Spleen (tissue), 13 donors: Measurements from ENCODE around the gene OR4F29. TPM values are rescaled to one million over a fixed set of nuclear protein-coding genes. Genes with fewer than 3 reads are reported as not detected.
"Not testable (repeated sequence)": the region's sequence is repeated elsewhere in the genome, so short reads cannot be mapped to it uniquely, and the experiment has no call there.

Experiments
- DNase-seq: peaks from one replicate; pipeline ENCODE4 v3.0.0-alpha.2; 2020
- H3K27ac ChIP-seq, 8 donors: fragments of 200-600 bp; sonication (generic) in 7 of 8; 1 replicate in 4 of 8; 2 replicates in 4 of 8; pipeline versions ENCODE4 v1.5.0 to v1.8.0; 2016 to 2021; ENCODE audit warnings: inconsistent platforms in 4 of 8, mild to moderate bottlenecking in 4 of 8, moderate library complexity in 1 of 8
- H3K27me3 ChIP-seq, 7 donors: fragments of 200-600 bp; sonication (generic) in 6 of 7; replicated peaks in 1 of 7; 1 replicate in 4 of 7; 2 replicates in 3 of 7; pipeline versions ENCODE4 v1.5.0 to v1.8.0; 2016 to 2021; ENCODE audit warnings: inconsistent platforms in 3 of 7, mild to moderate bottlenecking in 1 of 7
- H3K36me3 ChIP-seq, 6 donors: fragments of 200-600 bp; sonication (generic) in 5 of 6; 1 replicate in 4 of 6; 2 replicates in 2 of 6; pipeline versions ENCODE4 v1.5.0 to v1.8.0; 2016 to 2021; ENCODE audit warnings: inconsistent platforms in 2 of 6
- H3K4me1 ChIP-seq, 6 donors: fragments of 200-600 bp; sonication (generic) in 5 of 6; 1 replicate in 3 of 6; 2 replicates in 3 of 6; pipeline versions ENCODE4 v1.5.0 to v1.8.0; 2016 to 2021; ENCODE audit warnings: inconsistent platforms in 3 of 6
- H3K4me3 ChIP-seq, 8 donors: fragments of 200-600 bp; sonication (generic) in 7 of 8; 1 replicate in 4 of 8; 2 replicates in 4 of 8; pipeline versions ENCODE4 v1.5.0 to v1.8.0; 2016 to 2021; ENCODE audit warnings: inconsistent platforms in 4 of 8, mild to moderate bottlenecking in 4 of 8, moderate library complexity in 2 of 8
- H3K9me3 ChIP-seq, 8 donors: fragments of 200-600 bp; sonication (generic) in 7 of 8; 1 replicate in 4 of 8; 2 replicates in 4 of 8; pipeline versions ENCODE4 v1.5.0 to v1.8.0; 2016 to 2021; ENCODE audit warnings: inconsistent platforms in 4 of 8
- intact Hi-C: fragments of 100-400 bp; cut with DNase I; formaldehyde crosslinking; loops from one replicate; pipeline ENCODE4 v1.15.0; 2023; ENCODE audit warnings: low total_unique reads
- long read RNA-seq, 2 donors: transcript quantifications; one replicate each; lab custom pipeline, GENCODE V29; 2026
- polyA plus RNA-seq, 3 donors: library from polyadenylated mRNA; stranded (reverse); fragments of 200-250 nt; gene quantifications; one replicate each; pipeline ENCODE4 v1.2.1, GENCODE V29; 2013
- total RNA-seq, 7 donors: library from RNA; depleted of rRNA in 3 of 7; stranded (reverse); fragments of >200 nt in 3 of 7; fragmentation: NEBNext Ultra II Directional in 4 of 7; extraction: Animal tissue kit (Norgen Biotek cat#: 25700) in 4 of 7; gene quantifications; one replicate each; pipeline versions ENCODE4 v1.1.0 to v1.2.1, GENCODE V29; 2016 to 2021
- donor health status: healthy with polysubstance abuse.
- donor health status: DM: no; HTN: no; CAD: no; lungs with moderate emphysema.
- donor health status: DM: no; HTN: no; CAD: no.
- donor health status: Bipolar disorder and iron deficiency.
- donor health status: healthy.
- donor health status: DM: no; HTN: no; CAD: no.
- donor health status: DM: yes; HTN: yes; CAD: no.

Gene OR4F29
- total RNA-seq (1 to 10 TPM in 1 of 7 donors, under 1 TPM in 2, not detected in 4; 0.55 to 1.3 (median 0.70) TPM), polyA plus RNA-seq (not detected)
- long read RNA-seq, donor 1 = 0 reads
- long read RNA-seq, donor 2 = 0 reads

- intact Hi-C loops, H3K27me3 ChIP-seq, H3K36me3 ChIP-seq, H3K27ac ChIP-seq, DNase-seq, H3K4me1 ChIP-seq, H3K9me3 ChIP-seq, H3K4me3 ChIP-seq: not testable (repeated sequence)
Observed at GRCh38 chr1:451578-451977, at the start of gene OR4F29. Gene OR4F29, minus strand, starts transcription at chr1:451678. Its CDS starts 0 bp downstream, at chr1:451678.

Other genes starting within 250 kb of the OR4F29 start
- 1 to 10 TPM in 1 of 7 donors, under 1 TPM in 2, not detected in 4; 0.55 to 1.3 (median 0.70) TPM for gene OR4F16, start 235.0 kb upstream of the OR4F29 start, total RNA-seq
- gene OR4F16, start 235.0 kb upstream of the OR4F29 start, polyA plus RNA-seq = not detected